Heart left ventricle (tissue), 13 donors: ENCODE measurements around the gene TRNP1.

Experiments
- CTCF ChIP-seq, 12 donors: fragments of 200-600 bp; sonication (generic) in 4 of 12; IDR thresholded peaks; one replicate each; pipeline versions ENCODE4 v1.5.0 to v1.8.0; 2018 to 2022; ENCODE audit warnings: antibody characterized with exemption in 12 of 12, mild to moderate bottlenecking in 5 of 12
- POLR2A ChIP-seq, 2 donors: fragments of 450-650 bp; IDR thresholded peaks; one replicate each; pipeline ENCODE4 v1.6.1; 2017; ENCODE audit warnings: antibody characterized with exemption in 2 of 2, mild to moderate bottlenecking in 2 of 2, moderate library complexity in 2 of 2
- donor health status: ischemic (EF 13 %, LVEDD 7.1; RV severe dilation, severe dysfunction).
- donor health status: DM: no; HTN: yes; CAD: no.
- donor health status: DM: no; HTN: no; CAD: no.
- donor health status: ischemic (EF 25% LVEDD 6.9; RV normal size, moderate dysfunction).
- donor health status: ischemic (EF 25% LVEDD 5.7; RV mildly dilated, moderate dysfunction).
- donor health status: ischemic (EF 35%, LVEDD 5.7; RV mildly dilated, moderate dysfunction).
- donor health status: nonischemic (EF 11% LVEDD 7.7; RV severe dilation, severe dysfunction).
- donor health status: DM: yes; HTN: yes; CAD: no.
- donor health status: PGD.
- donor health status: ischemic (EF 29% LVEDD 5.4; RV normal size, mild dysfunction).
- donor health status: nonischemic (EF 23%, LVEDD 6.1; RV moderate dilation, normal function).

DNA sequence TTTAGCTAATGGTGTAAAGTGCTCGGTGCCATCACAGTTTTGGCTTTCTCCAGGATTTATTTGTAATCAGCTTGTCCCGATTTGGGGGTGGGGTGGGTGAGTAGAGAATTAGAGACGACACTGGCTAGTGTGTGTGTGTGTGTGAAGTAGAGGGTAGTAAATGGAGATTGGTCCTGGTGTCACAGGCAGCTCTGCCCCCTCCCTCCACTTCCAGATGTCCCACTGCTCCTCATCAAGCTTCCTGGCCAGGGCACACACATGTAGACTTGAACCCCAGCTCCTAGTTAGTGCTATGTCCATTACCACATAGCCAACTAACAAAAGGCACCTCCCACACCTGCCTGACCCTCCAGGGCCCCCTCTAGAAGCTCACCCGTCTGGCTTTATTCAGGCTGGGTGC is 3.2 kb downstream of the TRNP1 start:
- TF ChIP-seq CTCF (IDR thresholded peaks at IDR 0.05), result no peak
- no peak for TF ChIP-seq POLR2A (IDR thresholded peaks at IDR 0.05)
